ENCODE results near the gene AKT3. TPM values are rescaled to one million over a fixed set of nuclear protein-coding genes. Genes with fewer than 3 reads are reported as not detected.

Gene AKT3
- total and polyA plus RNA-seq, 2 experiments from 2014 or later: 4.5 to 18.5 TPM

DNA sequence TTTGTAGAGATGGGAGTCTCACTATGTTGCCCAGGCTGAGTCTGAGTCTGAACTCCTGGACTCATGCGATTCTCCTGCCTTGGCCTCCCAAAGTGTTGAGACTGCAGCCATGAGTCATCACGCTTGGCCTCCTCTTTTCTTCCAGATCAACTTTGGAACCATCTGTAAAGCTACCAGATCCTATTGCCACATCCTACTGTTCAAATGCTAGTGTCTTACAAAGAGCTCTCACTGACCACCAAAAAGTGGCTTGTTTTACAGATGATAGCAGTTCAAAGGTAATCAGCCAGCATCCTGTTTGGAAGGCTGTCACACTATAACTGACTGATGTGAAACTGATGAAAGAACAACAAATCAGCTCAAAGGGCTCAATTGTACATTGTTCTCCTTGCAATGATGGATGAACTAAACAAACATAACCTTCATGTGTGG, 221.6 kb downstream of the AKT3 start:
- Histone ChIP-seq H3K79me2 (replicated peaks; ENCODE audit: insufficient read depth) (no peaks in the 10 kb centered on the region), H3F3A (replicated peaks; ENCODE audit: low read depth) (no peaks in the 10 kb centered on the region), H2AFZ (no peak overlapping the region), H3K4me3 (no peak overlapping the region), H3K36me3 (ENCODE audit: insufficient read depth) (peaks cover 8% of the 10 kb centered on the region; the same call in 1 of the 2 replicates), H3K27me3 (ENCODE audit: insufficient read depth) (no peaks in the 10 kb centered on the region), H3K27ac (ENCODE audit: low read depth) (no peak overlapping the region), H4K20me1 (replicated peaks; ENCODE audit: insufficient read depth) (no peaks in the 10 kb centered on the region), H3K4me2 (no peak overlapping the region), H3K9me2 (ENCODE audit: insufficient read depth) (peaks cover 8% of the 10 kb centered on the region; the same call in 1 of the 2 replicates), H3K4me1 (ENCODE audit: insufficient read depth) (no peaks in the 10 kb centered on the region)
- peaks cover 30% of the 10 kb centered on the region for H3K36me3 Mint-ChIP-seq (ENCODE audit: low read depth)
- no peak for DNase-seq (ENCODE audit: low spot score)
- no peaks in the 10 kb centered on the region for H3K4me1 Mint-ChIP-seq
- TF ChIP-seq STAT1 (IDR thresholded peaks at IDR 0.05; ENCODE audit: unreplicated experiment): no peak
- H3K27ac Mint-ChIP-seq: no peak overlapping the region
- H3K9me3 Mint-ChIP-seq: peaks cover 13% of the 10 kb centered on the region
- H3K4me3 Mint-ChIP-seq: no peak overlapping the region
- no peak for ATAC-seq
- H3K27me3 Mint-ChIP-seq (ENCODE audit: insufficient read depth, low read depth, poor library complexity): peaks cover 2% of the 10 kb centered on the region

DNA sequence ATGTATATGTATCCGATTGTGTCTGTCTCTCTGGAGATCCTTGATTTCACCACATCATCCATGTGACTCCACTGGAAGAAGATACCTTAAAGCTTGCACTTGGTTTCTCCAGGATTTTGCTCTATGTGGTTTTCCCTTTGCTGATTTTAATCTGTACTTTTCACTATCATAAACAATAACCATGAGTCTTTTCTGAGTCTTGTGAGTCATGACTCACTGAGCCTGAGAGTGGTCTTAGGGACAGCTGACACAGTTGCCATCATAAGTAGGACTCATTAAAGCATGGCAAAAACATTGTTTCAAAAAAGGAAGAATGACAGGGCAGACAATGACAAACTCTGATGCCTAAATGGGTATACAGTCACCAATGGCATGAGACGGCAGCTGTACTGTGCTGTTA, 226.2 kb downstream of the AKT3 start:
- Mint-ChIP-seq H3K36me3 (ENCODE audit: low read depth) (peaks cover 46% of the 10 kb centered on the region), H3K4me3 (no peak overlapping the region), H3K9me3 (peaks cover 28% of the 10 kb centered on the region), H3K27ac (no peak overlapping the region), H3K4me1 (peaks cover 2% of the 10 kb centered on the region), H3K27me3 (ENCODE audit: insufficient read depth, low read depth, poor library complexity) (peaks cover 2% of the 10 kb centered on the region)
- ATAC-seq (no peak), DNase-seq (ENCODE audit: low spot score) (no peak)
- peaks cover 13% of the 10 kb centered on the region; the same call in 1 of the 2 replicates for H3K36me3 ChIP-seq (ENCODE audit: insufficient read depth)
- no peaks in the 10 kb centered on the region for H3F3A ChIP-seq (replicated peaks; ENCODE audit: low read depth)
- no peak overlapping the region for H3K4me3 ChIP-seq
- H3K79me2 ChIP-seq (replicated peaks; ENCODE audit: insufficient read depth): no peaks in the 10 kb centered on the region
- no peak overlapping the region for H3K4me2 ChIP-seq
- H3K27me3 ChIP-seq (ENCODE audit: insufficient read depth): no peaks in the 10 kb centered on the region
- H3K27ac ChIP-seq (ENCODE audit: low read depth): no peak overlapping the region
- no peak overlapping the region for H2AFZ ChIP-seq
- 0 out of 2 replicates have a peak, but pooled peaks cover 13% of the 10 kb centered on the region for H3K9me2 ChIP-seq (ENCODE audit: insufficient read depth)
- H3K4me1 ChIP-seq (ENCODE audit: insufficient read depth): no peaks in the 10 kb centered on the region
- no peaks in the 10 kb centered on the region for H4K20me1 ChIP-seq (replicated peaks; ENCODE audit: insufficient read depth)
- TF ChIP-seq, protein P1, sequence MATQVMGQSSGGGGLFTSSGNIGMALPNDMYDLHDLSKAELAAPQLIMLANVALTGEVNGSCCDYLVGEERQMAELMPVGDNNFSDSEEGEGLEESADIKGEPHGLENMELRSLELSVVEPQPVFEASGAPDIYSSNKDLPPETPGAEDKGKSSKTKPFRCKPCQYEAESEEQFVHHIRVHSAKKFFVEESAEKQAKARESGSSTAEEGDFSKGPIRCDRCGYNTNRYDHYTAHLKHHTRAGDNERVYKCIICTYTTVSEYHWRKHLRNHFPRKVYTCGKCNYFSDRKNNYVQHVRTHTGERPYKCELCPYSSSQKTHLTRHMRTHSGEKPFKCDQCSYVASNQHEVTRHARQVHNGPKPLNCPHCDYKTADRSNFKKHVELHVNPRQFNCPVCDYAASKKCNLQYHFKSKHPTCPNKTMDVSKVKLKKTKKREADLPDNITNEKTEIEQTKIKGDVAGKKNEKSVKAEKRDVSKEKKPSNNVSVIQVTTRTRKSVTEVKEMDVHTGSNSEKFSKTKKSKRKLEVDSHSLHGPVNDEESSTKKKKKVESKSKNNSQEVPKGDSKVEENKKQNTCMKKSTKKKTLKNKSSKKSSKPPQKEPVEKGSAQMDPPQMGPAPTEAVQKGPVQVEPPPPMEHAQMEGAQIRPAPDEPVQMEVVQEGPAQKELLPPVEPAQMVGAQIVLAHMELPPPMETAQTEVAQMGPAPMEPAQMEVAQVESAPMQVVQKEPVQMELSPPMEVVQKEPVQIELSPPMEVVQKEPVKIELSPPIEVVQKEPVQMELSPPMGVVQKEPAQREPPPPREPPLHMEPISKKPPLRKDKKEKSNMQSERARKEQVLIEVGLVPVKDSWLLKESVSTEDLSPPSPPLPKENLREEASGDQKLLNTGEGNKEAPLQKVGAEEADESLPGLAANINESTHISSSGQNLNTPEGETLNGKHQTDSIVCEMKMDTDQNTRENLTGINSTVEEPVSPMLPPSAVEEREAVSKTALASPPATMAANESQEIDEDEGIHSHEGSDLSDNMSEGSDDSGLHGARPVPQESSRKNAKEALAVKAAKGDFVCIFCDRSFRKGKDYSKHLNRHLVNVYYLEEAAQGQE (IDR thresholded peaks at IDR 0.05; ENCODE audit: unreplicated experiment): no peak
- TF ChIP-seq, protein P2, sequence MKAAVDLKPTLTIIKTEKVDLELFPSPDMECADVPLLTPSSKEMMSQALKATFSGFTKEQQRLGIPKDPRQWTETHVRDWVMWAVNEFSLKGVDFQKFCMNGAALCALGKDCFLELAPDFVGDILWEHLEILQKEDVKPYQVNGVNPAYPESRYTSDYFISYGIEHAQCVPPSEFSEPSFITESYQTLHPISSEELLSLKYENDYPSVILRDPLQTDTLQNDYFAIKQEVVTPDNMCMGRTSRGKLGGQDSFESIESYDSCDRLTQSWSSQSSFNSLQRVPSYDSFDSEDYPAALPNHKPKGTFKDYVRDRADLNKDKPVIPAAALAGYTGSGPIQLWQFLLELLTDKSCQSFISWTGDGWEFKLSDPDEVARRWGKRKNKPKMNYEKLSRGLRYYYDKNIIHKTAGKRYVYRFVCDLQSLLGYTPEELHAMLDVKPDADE (IDR thresholded peaks at IDR 0.05): no peak
- TF ChIP-seq CREB1 (CRISPR knock-in tag; IDR thresholded peaks at IDR 0.05; ENCODE audit: low read depth) (no peak), ZNF331 (CRISPR knock-in tag; IDR thresholded peaks at IDR 0.05; ENCODE audit: low read depth) (no peak), STAT1 (IDR thresholded peaks at IDR 0.05; ENCODE audit: unreplicated experiment) (no peak), EZH2phosphoT487 (IDR thresholded peaks at IDR 0.05; ENCODE audit: unreplicated experiment) (no peak), EZH2 (IDR thresholded peaks at IDR 0.05; ENCODE audit: low read depth, unreplicated experiment) (no peak), ZNF114 (CRISPR knock-in tag; IDR thresholded peaks at IDR 0.05) (no peak), JUNB (IDR thresholded peaks at IDR 0.05; ENCODE audit: unreplicated experiment) (no peak), POLR2AphosphoS5 (IDR thresholded peaks at IDR 0.05; ENCODE audit: low read depth) (no peak)
- TF ChIP-seq, protein P3, sequence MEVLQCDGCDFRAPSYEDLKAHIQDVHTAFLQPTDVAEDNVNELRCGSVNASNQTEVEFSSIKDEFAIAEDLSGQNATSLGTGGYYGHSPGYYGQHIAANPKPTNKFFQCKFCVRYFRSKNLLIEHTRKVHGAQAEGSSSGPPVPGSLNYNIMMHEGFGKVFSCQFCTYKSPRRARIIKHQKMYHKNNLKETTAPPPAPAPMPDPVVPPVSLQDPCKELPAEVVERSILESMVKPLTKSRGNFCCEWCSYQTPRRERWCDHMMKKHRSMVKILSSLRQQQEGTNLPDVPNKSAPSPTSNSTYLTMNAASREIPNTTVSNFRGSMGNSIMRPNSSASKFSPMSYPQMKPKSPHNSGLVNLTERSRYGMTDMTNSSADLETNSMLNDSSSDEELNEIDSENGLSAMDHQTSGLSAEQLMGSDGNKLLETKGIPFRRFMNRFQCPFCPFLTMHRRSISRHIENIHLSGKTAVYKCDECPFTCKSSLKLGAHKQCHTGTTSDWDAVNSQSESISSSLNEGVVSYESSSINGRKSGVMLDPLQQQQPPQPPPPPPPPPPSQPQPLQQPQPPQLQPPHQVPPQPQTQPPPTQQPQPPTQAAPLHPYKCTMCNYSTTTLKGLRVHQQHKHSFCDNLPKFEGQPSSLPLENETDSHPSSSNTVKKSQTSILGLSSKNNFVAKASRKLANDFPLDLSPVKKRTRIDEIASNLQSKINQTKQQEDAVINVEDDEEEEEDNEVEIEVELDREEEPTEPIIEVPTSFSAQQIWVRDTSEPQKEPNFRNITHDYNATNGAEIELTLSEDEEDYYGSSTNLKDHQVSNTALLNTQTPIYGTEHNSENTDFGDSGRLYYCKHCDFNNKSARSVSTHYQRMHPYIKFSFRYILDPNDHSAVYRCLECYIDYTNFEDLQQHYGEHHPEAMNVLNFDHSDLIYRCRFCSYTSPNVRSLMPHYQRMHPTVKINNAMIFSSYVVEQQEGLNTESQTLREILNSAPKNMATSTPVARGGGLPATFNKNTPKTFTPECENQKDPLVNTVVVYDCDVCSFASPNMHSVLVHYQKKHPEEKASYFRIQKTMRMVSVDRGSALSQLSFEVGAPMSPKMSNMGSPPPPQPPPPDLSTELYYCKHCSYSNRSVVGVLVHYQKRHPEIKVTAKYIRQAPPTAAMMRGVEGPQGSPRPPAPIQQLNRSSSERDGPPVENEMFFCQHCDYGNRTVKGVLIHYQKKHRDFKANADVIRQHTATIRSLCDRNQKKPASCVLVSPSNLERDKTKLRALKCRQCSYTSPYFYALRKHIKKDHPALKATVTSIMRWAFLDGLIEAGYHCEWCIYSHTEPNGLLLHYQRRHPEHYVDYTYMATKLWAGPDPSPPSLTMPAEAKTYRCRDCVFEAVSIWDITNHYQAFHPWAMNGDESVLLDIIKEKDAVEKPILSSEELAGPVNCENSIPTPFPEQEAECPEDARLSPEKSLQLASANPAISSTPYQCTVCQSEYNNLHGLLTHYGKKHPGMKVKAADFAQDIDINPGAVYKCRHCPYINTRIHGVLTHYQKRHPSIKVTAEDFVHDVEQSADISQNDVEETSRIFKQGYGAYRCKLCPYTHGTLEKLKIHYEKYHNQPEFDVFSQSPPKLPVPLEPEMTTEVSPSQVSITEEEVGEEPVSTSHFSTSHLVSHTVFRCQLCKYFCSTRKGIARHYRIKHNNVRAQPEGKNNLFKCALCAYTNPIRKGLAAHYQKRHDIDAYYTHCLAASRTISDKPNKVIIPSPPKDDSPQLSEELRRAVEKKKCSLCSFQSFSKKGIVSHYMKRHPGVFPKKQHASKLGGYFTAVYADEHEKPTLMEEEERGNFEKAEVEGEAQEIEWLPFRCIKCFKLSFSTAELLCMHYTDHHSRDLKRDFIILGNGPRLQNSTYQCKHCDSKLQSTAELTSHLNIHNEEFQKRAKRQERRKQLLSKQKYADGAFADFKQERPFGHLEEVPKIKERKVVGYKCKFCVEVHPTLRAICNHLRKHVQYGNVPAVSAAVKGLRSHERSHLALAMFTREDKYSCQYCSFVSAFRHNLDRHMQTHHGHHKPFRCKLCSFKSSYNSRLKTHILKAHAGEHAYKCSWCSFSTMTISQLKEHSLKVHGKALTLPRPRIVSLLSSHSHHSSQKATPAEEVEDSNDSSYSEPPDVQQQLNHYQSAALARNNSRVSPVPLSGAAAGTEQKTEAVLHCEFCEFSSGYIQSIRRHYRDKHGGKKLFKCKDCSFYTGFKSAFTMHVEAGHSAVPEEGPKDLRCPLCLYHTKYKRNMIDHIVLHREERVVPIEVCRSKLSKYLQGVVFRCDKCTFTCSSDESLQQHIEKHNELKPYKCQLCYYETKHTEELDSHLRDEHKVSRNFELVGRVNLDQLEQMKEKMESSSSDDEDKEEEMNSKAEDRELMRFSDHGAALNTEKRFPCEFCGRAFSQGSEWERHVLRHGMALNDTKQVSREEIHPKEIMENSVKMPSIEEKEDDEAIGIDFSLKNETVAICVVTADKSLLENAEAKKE (CRISPR knock-in tag; IDR thresholded peaks at IDR 0.05): no peak

Measured in GM23338 (cell line).